IMR-90 (cell line): ENCODE data around the gene NLGN2.

ENCODE experiments used
- BHLHE40 ChIP-seq: fragments of 150-350 bp; IDR thresholded peaks from 2 replicates; pipeline ENCODE4 v1.6.1; 2016; ENCODE audit warnings: mild to moderate bottlenecking, low read depth, low read length
- MAFK ChIP-seq: IDR thresholded peaks from 2 replicates; pipeline ENCODE4 v1.6.1; 2012; ENCODE audit warnings: low read depth, low read length, improper control_type of control experiment
- POLR2A ChIP-seq: IDR thresholded peaks from 2 replicates; pipeline ENCODE4 v1.6.1; 2012; ENCODE audit warnings: mild to moderate bottlenecking, low read depth, low read length
- RCOR1 ChIP-seq: IDR thresholded peaks from 2 replicates; pipeline ENCODE4 v1.6.1; 2012; ENCODE audit warnings: mild to moderate bottlenecking, low read length, improper control_type of control experiment; ENCODE audit not compliant: insufficient replicate concordance
- RFX5 ChIP-seq: IDR thresholded peaks from 2 replicates; pipeline ENCODE4 v1.8.0; 2012; ENCODE audit warnings: low read depth, mild to moderate bottlenecking, low read length, moderate library complexity
- TF ChIP-seq, protein P1 (sequence below): conservative IDR thresholded peaks from 2 replicates; pipeline ENCODE4 v1.5.1; 2012; ENCODE audit warnings: mild to moderate bottlenecking, low read depth, low read length, improper control_type of control experiment
- TF ChIP-seq, protein P2 (sequence below): fragments of 150-350 bp; IDR thresholded peaks from 2 replicates; pipeline ENCODE4 v1.6.1; 2017; ENCODE audit warnings: mild to moderate bottlenecking, antibody characterized with exemption, low read length, low read depth

- TF ChIP-seq, protein P1, sequence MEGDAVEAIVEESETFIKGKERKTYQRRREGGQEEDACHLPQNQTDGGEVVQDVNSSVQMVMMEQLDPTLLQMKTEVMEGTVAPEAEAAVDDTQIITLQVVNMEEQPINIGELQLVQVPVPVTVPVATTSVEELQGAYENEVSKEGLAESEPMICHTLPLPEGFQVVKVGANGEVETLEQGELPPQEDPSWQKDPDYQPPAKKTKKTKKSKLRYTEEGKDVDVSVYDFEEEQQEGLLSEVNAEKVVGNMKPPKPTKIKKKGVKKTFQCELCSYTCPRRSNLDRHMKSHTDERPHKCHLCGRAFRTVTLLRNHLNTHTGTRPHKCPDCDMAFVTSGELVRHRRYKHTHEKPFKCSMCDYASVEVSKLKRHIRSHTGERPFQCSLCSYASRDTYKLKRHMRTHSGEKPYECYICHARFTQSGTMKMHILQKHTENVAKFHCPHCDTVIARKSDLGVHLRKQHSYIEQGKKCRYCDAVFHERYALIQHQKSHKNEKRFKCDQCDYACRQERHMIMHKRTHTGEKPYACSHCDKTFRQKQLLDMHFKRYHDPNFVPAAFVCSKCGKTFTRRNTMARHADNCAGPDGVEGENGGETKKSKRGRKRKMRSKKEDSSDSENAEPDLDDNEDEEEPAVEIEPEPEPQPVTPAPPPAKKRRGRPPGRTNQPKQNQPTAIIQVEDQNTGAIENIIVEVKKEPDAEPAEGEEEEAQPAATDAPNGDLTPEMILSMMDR = no peak
- TF ChIP-seq RFX5 (no peak), POLR2A (no peak), RCOR1 (no peak), MAFK (no peak), BHLHE40 (no peak; the same call in 1 of the 2 replicates)
- TF ChIP-seq, protein P2, sequence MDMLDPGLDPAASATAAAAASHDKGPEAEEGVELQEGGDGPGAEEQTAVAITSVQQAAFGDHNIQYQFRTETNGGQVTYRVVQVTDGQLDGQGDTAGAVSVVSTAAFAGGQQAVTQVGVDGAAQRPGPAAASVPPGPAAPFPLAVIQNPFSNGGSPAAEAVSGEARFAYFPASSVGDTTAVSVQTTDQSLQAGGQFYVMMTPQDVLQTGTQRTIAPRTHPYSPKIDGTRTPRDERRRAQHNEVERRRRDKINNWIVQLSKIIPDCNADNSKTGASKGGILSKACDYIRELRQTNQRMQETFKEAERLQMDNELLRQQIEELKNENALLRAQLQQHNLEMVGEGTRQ = no peak
Observed at GRCh38 chr17:7383742-7384488, 23.7 kb upstream of the NLGN2 start.
